ENCODE results near the gene MTFR1L.

DNA sequence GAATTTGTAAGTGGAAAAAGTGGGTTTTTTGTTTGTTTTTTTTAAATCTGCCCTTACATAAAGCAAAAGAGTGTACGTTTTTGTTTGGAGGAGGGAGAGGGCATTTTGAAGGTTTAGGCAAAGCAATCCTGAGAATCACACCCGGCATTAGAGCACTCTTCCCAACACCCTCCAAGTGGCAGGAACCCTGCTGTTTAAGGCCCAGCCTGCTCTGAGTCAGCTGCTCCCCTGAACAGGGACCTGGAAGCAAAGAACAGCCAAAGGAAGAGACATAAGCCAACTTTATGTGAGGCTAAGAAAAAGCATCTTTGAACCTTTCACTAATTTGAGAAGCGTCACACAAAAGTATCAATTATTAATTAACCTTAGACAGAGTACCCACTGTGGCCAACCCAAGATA, 16.9 kb downstream of the MTFR1L start:
- TF ChIP-seq, protein P1, sequence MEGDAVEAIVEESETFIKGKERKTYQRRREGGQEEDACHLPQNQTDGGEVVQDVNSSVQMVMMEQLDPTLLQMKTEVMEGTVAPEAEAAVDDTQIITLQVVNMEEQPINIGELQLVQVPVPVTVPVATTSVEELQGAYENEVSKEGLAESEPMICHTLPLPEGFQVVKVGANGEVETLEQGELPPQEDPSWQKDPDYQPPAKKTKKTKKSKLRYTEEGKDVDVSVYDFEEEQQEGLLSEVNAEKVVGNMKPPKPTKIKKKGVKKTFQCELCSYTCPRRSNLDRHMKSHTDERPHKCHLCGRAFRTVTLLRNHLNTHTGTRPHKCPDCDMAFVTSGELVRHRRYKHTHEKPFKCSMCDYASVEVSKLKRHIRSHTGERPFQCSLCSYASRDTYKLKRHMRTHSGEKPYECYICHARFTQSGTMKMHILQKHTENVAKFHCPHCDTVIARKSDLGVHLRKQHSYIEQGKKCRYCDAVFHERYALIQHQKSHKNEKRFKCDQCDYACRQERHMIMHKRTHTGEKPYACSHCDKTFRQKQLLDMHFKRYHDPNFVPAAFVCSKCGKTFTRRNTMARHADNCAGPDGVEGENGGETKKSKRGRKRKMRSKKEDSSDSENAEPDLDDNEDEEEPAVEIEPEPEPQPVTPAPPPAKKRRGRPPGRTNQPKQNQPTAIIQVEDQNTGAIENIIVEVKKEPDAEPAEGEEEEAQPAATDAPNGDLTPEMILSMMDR (IDR thresholded peaks at IDR 0.05), result no peak
- no peak for TF ChIP-seq EP300 (IDR thresholded peaks at IDR 0.05; ENCODE audit: low read depth)

All from transverse colon (tissue), 3 donors.